ENCODE results near the gene PEF1.

- TF ChIP-seq CTCF (IDR thresholded peaks at IDR 0.05; ENCODE audit: control extremely low read depth in 1 of 3, insufficient read depth in 1 of 3, low read depth in 1 of 3, low read length in 3 of 3) (no peak), SRF (IDR thresholded peaks at IDR 0.05; ENCODE audit: low read depth, low read length) (no peak), BRCA1 (IDR thresholded peaks at IDR 0.05; ENCODE audit: low read depth, low read length) (no peak)
These were observed 64.2 kb downstream of the PEF1 start for GRCh38 chr1:31580513-31580870.
